Activated CD4-positive, alpha-beta memory T cell treated with anti-CD3 and anti-CD28 coated beads, Interleukin-2, amount 10 ng/mL, durations not matched to agents 7 days and 5 days (primary cell): Measurements from ENCODE around the gene ASXL3. TPM values are rescaled to one million over a fixed set of nuclear protein-coding genes. Genes with fewer than 3 reads are reported as not detected.

ENCODE experiments used
- CTCF ChIA-PET: fragments of 350-600 bp; sonication (Branson Sonifier 250); formaldehyde crosslinking; loops from one replicate; lab custom pipeline; 2021; ENCODE audit warnings: antibody characterized with exemption, inconsistent platforms; lab: Charles Lee
- POLR2A ChIA-PET: fragments of 350-600 bp; sonication (Branson Sonifier 250); formaldehyde crosslinking; loops from one replicate; lab custom pipeline; 2021; ENCODE audit warnings: antibody characterized with exemption; lab: Charles Lee
- DNase-seq: peaks from one replicate; pipeline ENCODE4 v3.0.0-alpha.2; 2020
- H3K27ac Mint-ChIP-seq: one replicate; pipeline ENCODE4 v1.8.0; 2021; ENCODE audit warnings: mild to moderate bottlenecking, mixed read lengths
- H3K27me3 Mint-ChIP-seq: one replicate; pipeline ENCODE4 v1.8.0; 2021; ENCODE audit warnings: mixed read lengths
- H3K36me3 Mint-ChIP-seq: one replicate; pipeline ENCODE4 v1.8.0; 2021; ENCODE audit warnings: low read depth, mixed read lengths
- H3K4me1 Mint-ChIP-seq: one replicate; pipeline ENCODE4 v1.8.0; 2021; ENCODE audit warnings: mixed read lengths
- H3K4me3 Mint-ChIP-seq: one replicate; pipeline ENCODE4 v1.8.0; 2021; ENCODE audit warnings: mild to moderate bottlenecking, mixed read lengths
- H3K9me3 Mint-ChIP-seq: one replicate; pipeline ENCODE4 v1.8.0; 2021; ENCODE audit warnings: mixed read lengths
- total RNA-seq, 2 experiments: library from RNA; stranded (reverse); gene quantifications; one replicate each; pipeline ENCODE4 v1.2.3, GENCODE V29; 2021

Gene ASXL3
- total RNA-seq, 2 experiments from 2014 or later, result not detected

DNA sequence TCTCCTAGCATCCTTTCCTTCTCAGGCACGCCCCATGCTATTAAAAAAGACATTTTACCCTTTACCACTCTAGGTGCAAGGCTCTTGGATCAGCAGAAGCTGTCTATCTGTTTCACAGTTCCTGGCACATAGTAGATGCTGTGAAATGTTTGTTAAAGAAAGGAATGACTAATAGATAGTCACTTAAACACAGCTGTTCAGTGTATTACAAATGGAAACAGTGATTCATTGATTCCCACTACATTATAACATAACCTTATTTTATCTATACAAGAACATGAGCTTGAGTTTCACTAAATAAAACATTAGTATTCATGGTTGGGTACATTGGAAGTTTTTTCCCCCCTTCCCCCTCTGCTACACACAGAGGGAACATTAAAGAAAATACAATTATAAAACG is 142.1 kb downstream of the ASXL3 start:
- POLR2A ChIA-PET, result no interaction called here
- CTCF ChIA-PET, result no interaction called here
- peaks cover 2% of the 10 kb centered on the region for H3K9me3 Mint-ChIP-seq
- no peak for DNase-seq
- H3K4me1 Mint-ChIP-seq, result no peaks in the 10 kb centered on the region
- no peak overlapping the region for H3K27ac Mint-ChIP-seq
- no peaks in the 10 kb centered on the region for H3K36me3 Mint-ChIP-seq
- no peak overlapping the region for H3K4me3 Mint-ChIP-seq
- H3K27me3 Mint-ChIP-seq, result no peaks in the 10 kb centered on the region

DNA sequence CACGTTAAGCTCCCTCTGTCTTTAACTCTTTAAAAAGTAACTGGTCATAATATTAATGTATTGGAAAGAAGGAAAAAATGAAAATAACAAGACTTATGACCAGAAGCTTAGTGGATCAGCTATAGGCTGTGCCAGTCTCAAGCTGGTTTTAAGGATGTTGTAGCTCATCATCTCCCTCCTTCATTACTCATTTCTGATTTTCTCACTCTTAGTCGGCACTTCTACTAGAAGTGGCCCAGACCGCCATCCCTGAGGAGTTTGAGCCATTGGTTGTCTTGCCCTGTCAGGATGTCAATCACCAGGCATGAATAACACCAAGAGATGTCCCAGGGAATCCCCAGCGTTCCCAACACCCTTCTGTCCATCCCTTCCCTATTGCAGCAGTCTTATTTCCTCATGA is 151.5 kb downstream of the ASXL3 start:
- Mint-ChIP-seq H3K27me3 (no peaks in the 10 kb centered on the region), H3K4me1 (no peaks in the 10 kb centered on the region), H3K27ac (no peak overlapping the region), H3K9me3 (peaks cover 11% of the 10 kb centered on the region), H3K36me3 (no peaks in the 10 kb centered on the region), H3K4me3 (no peak overlapping the region)
- POLR2A ChIA-PET, result no interaction called here
- CTCF ChIA-PET, result no interaction called here
- no peak for DNase-seq

DNA sequence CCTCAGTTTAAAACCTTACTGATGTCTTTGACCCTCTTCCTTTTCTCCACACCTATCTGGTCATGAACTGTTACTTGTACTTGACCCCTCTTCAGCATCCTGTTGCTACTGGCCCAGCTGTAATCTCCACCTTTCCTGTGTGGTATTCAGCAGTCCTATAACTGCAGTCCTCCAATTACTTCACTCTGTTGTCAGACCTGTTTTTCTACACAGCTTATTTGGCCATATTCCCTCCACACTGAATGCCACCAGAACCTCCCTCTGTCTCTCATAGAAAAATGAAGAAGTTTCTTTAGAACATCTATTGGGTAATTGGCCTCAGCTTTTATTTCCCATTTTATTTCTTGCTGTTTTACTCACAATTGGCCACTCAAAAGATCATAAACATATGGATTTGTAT is 155.4 kb downstream of the ASXL3 start:
- no peaks in the 10 kb centered on the region for H3K36me3 Mint-ChIP-seq
- H3K4me1 Mint-ChIP-seq, result no peaks in the 10 kb centered on the region
- POLR2A ChIA-PET, result no interaction called here
- no peak for DNase-seq
- no peak overlapping the region for H3K27ac Mint-ChIP-seq
- no peak overlapping the region for H3K4me3 Mint-ChIP-seq
- H3K9me3 Mint-ChIP-seq, result peaks cover 10% of the 10 kb centered on the region
- CTCF ChIA-PET, result no interaction called here
- H3K27me3 Mint-ChIP-seq, result no peaks in the 10 kb centered on the region

DNA sequence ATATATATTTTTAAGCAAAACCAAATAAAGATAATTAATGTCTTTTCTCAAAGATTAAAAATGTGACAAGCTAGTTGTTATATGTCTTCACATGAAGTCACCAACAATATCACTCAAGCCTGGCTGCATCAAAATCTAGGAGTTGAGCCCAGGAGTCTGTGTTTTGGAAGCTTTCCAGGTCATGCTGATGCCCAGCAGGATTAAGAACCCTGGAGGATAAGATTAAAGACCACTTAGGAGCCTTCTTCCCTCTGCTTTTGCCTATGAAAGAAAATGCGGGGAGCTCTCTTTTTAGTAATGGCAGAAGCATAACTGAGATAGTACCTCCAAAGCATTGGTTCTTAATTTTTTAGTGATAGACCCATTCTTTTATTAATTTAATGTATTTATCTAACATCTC is 157.4 kb downstream of the ASXL3 start:
- ChIA-PET CTCF (no interaction called here), POLR2A (no interaction called here)
- no peak overlapping the region for H3K27ac Mint-ChIP-seq
- H3K27me3 Mint-ChIP-seq, result no peaks in the 10 kb centered on the region
- H3K36me3 Mint-ChIP-seq, result no peaks in the 10 kb centered on the region
- no peak overlapping the region for H3K4me3 Mint-ChIP-seq
- H3K4me1 Mint-ChIP-seq, result no peaks in the 10 kb centered on the region
- DNase-seq, result no peak
- H3K9me3 Mint-ChIP-seq, result peaks cover 7% of the 10 kb centered on the region

DNA sequence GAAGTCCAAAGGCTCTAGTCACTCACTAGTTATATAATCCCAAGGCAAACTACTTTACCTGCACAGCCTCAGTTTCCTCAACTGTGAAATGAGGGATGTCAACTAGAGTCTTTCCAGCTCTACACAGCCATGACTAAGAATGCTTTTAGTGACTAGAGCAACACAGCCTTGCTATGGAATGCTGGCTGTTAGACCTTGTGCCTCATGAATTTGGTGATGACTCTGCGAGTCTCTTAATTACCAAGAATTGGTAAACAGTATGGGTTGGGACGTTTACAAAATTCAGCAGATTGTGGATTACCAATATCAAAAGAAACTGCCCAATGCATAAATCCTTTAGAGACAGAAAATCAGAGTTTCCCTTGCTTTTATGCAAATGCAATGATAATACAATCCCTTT is 163.7 kb downstream of the ASXL3 start:
- Mint-ChIP-seq H3K9me3 (peaks cover 2% of the 10 kb centered on the region), H3K27me3 (no peaks in the 10 kb centered on the region), H3K4me3 (no peak overlapping the region), H3K4me1 (no peaks in the 10 kb centered on the region), H3K27ac (no peak overlapping the region), H3K36me3 (no peaks in the 10 kb centered on the region)
- POLR2A ChIA-PET, result no interaction called here
- CTCF ChIA-PET, result no interaction called here
- DNase-seq, result no peak

DNA sequence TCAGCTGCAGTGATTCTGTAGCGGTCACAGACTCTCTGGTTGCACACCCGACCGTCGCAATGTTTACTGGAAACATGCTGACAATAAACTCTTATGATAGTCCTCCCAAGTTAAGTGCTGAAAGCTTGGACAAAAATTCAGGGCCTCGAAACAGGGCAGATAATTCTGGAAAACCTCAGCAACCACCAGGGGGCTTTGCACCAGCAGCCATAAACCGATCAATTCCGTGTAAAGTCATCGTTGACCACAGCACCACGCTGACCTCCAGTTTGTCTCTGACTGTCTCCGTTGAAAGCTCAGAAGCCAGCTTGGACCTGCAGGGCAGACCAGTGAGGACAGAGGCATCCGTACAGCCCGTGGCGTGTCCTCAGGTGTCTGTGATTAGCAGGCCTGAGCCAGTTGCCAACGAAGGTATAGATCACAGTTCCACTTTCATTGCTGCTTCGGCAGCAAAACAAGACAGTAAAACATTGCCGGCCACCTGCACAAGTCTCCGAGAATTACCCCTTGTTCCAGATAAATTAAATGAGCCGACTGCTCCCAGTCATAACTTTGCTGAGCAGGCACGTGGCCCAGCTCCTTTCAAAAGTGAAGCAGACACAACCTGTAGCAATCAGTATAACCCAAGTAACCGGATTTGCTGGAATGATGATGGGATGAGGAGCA is 166.1 kb downstream of the ASXL3 start:
- no peak overlapping the region for H3K27ac Mint-ChIP-seq
- no peak overlapping the region for H3K4me3 Mint-ChIP-seq
- H3K9me3 Mint-ChIP-seq, result peaks cover 4% of the 10 kb centered on the region
- ChIA-PET CTCF (no interaction called here), POLR2A (no interaction called here)
- no peak for DNase-seq
- no peaks in the 10 kb centered on the region for H3K36me3 Mint-ChIP-seq
- H3K27me3 Mint-ChIP-seq, result no peaks in the 10 kb centered on the region
- H3K4me1 Mint-ChIP-seq, result no peaks in the 10 kb centered on the region

DNA sequence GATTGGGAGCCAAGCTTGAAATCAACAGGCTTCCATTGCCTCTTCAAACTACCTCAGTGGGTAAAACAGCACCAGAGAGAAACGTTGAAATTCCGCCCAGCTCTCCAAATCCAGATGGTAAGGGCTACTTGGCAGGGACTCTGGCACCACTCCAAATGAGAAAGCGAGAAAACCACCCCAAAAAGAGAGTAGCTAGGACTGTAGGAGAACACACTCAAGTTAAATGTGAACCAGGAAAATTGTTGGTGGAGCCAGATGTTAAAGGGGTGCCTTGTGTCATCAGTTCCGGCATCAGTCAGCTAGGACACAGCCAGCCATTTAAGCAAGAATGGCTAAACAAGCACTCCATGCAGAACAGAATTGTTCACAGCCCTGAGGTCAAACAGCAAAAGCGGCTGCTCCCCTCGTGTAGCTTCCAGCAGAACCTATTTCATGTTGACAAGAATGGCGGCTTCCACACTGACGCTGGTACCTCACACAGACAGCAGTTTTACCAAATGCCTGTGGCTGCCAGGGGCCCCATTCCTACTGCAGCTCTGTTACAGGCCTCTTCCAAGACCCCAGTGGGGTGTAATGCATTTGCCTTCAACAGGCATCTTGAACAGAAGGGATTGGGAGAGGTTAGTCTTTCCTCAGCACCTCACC is 167.3 kb downstream of the ASXL3 start:
- ChIA-PET POLR2A (no interaction called here), CTCF (no interaction called here)
- Mint-ChIP-seq H3K27ac (no peak overlapping the region), H3K4me3 (no peak overlapping the region), H3K9me3 (peaks cover 4% of the 10 kb centered on the region), H3K36me3 (no peaks in the 10 kb centered on the region), H3K27me3 (no peaks in the 10 kb centered on the region), H3K4me1 (no peaks in the 10 kb centered on the region)
- no peak for DNase-seq

DNA sequence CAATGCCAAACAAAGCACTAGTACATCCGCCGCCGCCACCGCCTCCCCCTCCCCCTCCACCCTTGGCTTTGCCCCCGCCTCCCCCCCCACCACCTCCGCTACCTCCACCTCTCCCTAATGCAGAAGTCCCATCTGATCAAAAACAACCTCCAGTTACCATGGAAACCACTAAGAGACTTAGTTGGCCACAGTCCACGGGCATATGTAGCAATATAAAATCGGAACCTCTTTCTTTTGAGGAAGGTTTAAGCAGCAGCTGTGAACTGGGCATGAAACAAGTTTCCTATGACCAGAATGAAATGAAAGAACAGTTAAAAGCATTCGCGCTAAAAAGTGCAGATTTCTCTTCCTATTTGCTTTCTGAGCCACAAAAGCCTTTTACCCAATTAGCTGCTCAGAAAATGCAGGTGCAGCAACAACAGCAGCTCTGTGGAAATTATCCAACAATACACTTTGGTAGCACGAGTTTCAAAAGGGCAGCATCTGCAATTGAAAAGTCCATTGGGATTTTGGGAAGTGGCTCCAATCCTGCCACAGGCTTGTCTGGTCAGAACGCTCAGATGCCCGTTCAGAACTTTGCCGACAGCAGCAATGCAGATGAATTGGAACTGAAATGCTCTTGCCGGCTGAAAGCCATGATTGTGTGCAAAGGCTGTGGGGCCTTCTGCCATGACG is 168.0 kb downstream of the ASXL3 start:
- no peak overlapping the region for H3K27ac Mint-ChIP-seq
- CTCF ChIA-PET, result no interaction called here
- POLR2A ChIA-PET, result no interaction called here
- H3K9me3 Mint-ChIP-seq, result peaks cover 4% of the 10 kb centered on the region
- H3K27me3 Mint-ChIP-seq, result no peaks in the 10 kb centered on the region
- no peak for DNase-seq
- H3K4me3 Mint-ChIP-seq, result no peak overlapping the region
- H3K4me1 Mint-ChIP-seq, result no peaks in the 10 kb centered on the region
- H3K36me3 Mint-ChIP-seq, result no peaks in the 10 kb centered on the region

DNA sequence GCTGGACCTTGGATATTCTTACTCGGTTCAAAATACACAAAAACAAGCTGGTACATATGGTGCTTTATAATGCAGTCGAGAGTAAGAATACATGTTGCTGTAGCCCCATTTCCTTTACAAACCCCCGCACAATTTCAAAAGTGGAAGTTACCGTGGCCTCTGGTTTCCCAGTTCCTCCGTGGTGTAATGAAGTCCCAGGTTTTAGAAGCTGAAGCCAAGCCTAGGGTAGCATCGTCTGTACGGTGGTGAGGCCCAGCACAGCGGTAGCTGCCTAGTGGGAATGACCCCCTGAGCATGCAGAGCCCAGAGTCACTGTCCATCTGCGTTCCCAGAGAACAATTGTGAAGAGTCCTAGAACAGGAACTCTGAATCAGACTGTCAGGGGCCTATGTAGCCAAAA is 171.8 kb downstream of the ASXL3 start:
- POLR2A ChIA-PET, result no interaction called here
- CTCF ChIA-PET, result no interaction called here
- DNase-seq, result no peak
- H3K27ac Mint-ChIP-seq, result no peak overlapping the region
- peaks cover 2% of the 10 kb centered on the region for H3K9me3 Mint-ChIP-seq
- H3K4me3 Mint-ChIP-seq, result no peak overlapping the region
- H3K4me1 Mint-ChIP-seq, result no peaks in the 10 kb centered on the region
- no peaks in the 10 kb centered on the region for H3K36me3 Mint-ChIP-seq
- no peaks in the 10 kb centered on the region for H3K27me3 Mint-ChIP-seq

DNA sequence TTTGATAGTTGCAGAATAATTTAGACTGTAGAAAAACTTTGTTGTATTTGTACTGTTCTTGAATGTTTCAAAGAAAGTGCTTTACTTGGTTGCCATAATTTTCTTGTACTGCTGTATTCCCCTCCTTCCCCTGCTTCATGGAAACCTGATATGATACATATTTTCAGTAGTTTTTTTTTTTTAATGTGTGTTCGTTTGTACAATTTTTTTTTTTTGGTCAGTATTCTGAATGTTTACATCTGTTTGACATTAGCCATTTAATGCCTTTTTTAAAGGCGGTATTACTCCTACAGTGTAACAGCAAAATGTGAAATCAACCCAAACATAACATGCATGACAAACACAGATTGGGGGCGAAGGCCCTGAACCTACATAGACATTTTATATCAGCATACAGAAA is 172.3 kb downstream of the ASXL3 start:
- Mint-ChIP-seq H3K9me3 (peaks cover 2% of the 10 kb centered on the region), H3K27ac (no peak overlapping the region), H3K4me3 (no peak overlapping the region), H3K4me1 (no peaks in the 10 kb centered on the region), H3K36me3 (no peaks in the 10 kb centered on the region), H3K27me3 (no peaks in the 10 kb centered on the region)
- ChIA-PET CTCF (no interaction called here), POLR2A (no interaction called here)
- no peak for DNase-seq

DNA sequence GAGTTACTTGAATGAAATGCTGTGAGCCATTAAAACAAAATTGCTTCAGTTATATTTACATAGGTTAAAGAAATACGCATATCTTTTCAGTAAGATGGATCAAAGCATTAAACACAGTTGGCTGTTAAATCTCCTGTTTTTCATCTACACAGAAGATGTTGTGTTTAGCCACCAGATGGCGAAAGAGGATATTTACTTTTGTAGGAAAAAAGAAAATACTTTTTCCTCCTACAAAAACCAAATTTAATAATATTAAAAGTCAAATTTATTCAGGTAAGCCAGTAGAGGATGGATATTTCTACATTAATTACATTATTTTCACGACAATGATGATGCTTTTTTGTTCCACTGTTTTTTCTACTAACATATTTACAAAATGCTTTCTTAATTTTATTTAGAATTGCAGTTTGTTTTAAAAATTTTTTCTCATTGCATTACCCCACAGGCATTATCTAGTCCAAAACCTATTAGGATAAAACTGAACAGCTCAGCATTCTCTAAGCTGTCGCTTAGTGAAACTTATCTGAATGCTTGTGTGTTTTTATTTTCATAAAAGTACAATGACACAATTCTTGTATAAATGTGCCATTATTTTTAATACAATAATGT is 173.7 kb downstream of the ASXL3 start:
- POLR2A ChIA-PET, result no interaction called here
- Mint-ChIP-seq H3K27ac (no peak overlapping the region), H3K9me3 (peaks cover 2% of the 10 kb centered on the region), H3K4me3 (no peak overlapping the region), H3K36me3 (no peaks in the 10 kb centered on the region), H3K4me1 (no peaks in the 10 kb centered on the region), H3K27me3 (no peaks in the 10 kb centered on the region)
- no peak for DNase-seq
- CTCF ChIA-PET, result no interaction called here

DNA sequence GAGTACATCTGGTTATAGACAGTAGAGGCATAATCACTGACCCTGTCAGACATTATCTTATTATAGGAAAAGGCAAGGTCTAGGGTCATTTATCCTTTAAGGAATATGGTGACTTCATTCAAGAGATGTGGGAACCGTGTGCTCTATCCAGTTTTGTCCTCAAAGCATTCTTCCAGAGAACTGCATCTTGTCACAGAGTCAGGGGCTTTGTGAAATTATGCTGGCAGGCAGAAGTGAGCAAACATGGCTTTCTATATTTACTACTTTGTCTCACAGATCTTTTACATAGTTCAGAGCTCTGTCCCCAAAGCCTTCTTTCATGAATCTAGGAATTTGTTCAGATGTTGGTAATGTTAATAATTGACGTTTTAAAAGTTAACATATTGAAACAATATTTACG is 177.4 kb downstream of the ASXL3 start:
- ChIA-PET POLR2A (no interaction called here), CTCF (no interaction called here)
- Mint-ChIP-seq H3K4me1 (no peaks in the 10 kb centered on the region), H3K27ac (no peak overlapping the region), H3K27me3 (no peaks in the 10 kb centered on the region), H3K4me3 (no peak overlapping the region), H3K9me3 (no peaks in the 10 kb centered on the region), H3K36me3 (no peaks in the 10 kb centered on the region)
- DNase-seq, result no peak

DNA sequence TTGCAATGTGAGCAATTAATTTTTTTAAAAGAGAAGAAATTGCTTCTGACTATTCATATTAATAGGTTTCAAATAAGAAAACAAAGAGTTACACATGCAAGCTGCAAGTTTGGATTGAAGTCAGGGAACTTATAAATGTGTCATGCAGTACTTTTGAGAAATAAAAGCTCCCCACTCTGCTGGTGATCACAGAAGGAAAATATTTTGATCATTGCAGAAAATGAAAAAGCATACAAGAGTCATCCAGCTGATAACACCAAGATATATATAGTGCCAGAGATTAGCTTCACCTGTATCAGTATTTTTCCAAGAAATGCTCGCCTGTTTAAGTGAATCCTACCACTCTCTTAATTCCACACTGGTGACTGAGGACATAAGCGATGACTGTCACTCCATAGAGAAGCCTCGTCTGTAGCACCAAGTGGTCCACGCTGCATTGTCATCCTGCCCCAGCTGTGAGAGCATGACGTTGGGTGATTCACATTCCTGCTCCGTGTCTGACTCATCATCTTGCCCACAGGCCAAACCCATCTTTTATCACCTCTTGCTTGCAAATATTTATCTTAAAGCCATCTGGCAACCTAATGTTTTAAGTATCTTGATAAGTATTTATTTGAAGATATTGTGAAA is 178.0 kb downstream of the ASXL3 start:
- Mint-ChIP-seq H3K4me3 (no peak overlapping the region), H3K36me3 (no peaks in the 10 kb centered on the region), H3K9me3 (no peaks in the 10 kb centered on the region), H3K27me3 (no peaks in the 10 kb centered on the region), H3K4me1 (no peaks in the 10 kb centered on the region), H3K27ac (no peak overlapping the region)
- DNase-seq, result no peak
- POLR2A ChIA-PET, result no interaction called here
- CTCF ChIA-PET, result no interaction called here
